Right atrium auricular region (tissue), 2 donors: ENCODE results near the gene CARD19. TPM values are rescaled to one million over a fixed set of nuclear protein-coding genes. Genes with fewer than 3 reads are reported as not detected.

ENCODE experiments used
- DNase-seq: peaks from one replicate; pipeline ENCODE4 v3.0.0-alpha.2; 2019; ENCODE audit warnings: low spot score
- H3K27ac ChIP-seq, 2 donors: fragments of 200-600 bp; sonication (generic); 1 replicate in 1 of 2; 2 replicates in 1 of 2; pipeline ENCODE4 v1.5.1; 2016 to 2019
- H3K27me3 ChIP-seq, 2 donors: fragments of 200-600 bp; sonication (generic); one replicate each; pipeline versions ENCODE4 v1.5.1 to v1.6.0; 2017 to 2019
- H3K36me3 ChIP-seq: fragments of 200-600 bp; sonication (generic); one replicate; pipeline ENCODE4 v1.5.1; 2016
- H3K4me1 ChIP-seq, 2 donors: fragments of 200-600 bp; sonication (generic); one replicate each; pipeline versions ENCODE4 v1.5.1 to v1.6.0; 2017 to 2019
- H3K4me3 ChIP-seq, 2 donors: fragments of 200-600 bp; sonication (generic); 1 replicate in 1 of 2; 2 replicates in 1 of 2; pipeline ENCODE4 v1.5.1; 2017 to 2019; ENCODE audit warnings: mild to moderate bottlenecking in 1 of 2, moderate library complexity in 1 of 2
- H3K9me3 ChIP-seq, 2 donors: fragments of 200-600 bp; sonication (generic); one replicate each; pipeline ENCODE4 v1.5.1; 2019
- total RNA-seq, 2 donors: library from RNA; depleted of rRNA; stranded (reverse); fragments of >200 nt; gene quantifications; one replicate each; pipeline ENCODE4 v1.1.0, GENCODE V29; 2016
- TF ChIP-seq, protein P1 (sequence below), 2 donors: fragments of 200-600 bp; sonication (generic); IDR thresholded peaks; one replicate each; pipeline ENCODE4 v1.5.1; 2019; ENCODE audit warnings: antibody characterized with exemption in 2 of 2

CARD19 gene
- total RNA-seq, 2 donors from 2014 or later = 21.2 to 46.8 TPM

GRCh38 chr9:93058355-93059010, 37.5 kb upstream of the CARD19 start, which contains the start of gene SUSD3:
Gene SUSD3, plus strand, starts transcription at chr9:93058701. Its CDS starts 42 bp downstream, at chr9:93058743.
- H3K27ac ChIP-seq = peak within 1 kb of the TSS in 1 of 2 donors; percentile 34

GRCh38 chr9:93059011-93059714, 36.9 kb upstream of the CARD19 start:
- peak overlapping the region in 1 of 2 donors; percentile 34 for H3K27ac ChIP-seq
- DNase-seq = no peak
- TF ChIP-seq, protein P1, sequence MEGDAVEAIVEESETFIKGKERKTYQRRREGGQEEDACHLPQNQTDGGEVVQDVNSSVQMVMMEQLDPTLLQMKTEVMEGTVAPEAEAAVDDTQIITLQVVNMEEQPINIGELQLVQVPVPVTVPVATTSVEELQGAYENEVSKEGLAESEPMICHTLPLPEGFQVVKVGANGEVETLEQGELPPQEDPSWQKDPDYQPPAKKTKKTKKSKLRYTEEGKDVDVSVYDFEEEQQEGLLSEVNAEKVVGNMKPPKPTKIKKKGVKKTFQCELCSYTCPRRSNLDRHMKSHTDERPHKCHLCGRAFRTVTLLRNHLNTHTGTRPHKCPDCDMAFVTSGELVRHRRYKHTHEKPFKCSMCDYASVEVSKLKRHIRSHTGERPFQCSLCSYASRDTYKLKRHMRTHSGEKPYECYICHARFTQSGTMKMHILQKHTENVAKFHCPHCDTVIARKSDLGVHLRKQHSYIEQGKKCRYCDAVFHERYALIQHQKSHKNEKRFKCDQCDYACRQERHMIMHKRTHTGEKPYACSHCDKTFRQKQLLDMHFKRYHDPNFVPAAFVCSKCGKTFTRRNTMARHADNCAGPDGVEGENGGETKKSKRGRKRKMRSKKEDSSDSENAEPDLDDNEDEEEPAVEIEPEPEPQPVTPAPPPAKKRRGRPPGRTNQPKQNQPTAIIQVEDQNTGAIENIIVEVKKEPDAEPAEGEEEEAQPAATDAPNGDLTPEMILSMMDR (IDR thresholded peaks at IDR 0.05) = no peak

More at GRCh38 chr9:93058355-93059010, 37.5 kb upstream of the CARD19 start, which contains the start of gene SUSD3:
- Histone ChIP-seq H3K9me3 (no peaks in the 10 kb centered on the region), H3K4me3 (peak within 1 kb of the TSS; percentile 26 to 60), H3K36me3 (no peaks in the 10 kb centered on the region), H3K4me1 (peaks cover 0 to 22% of the 10 kb centered on the region in 2 donors), H3K27me3 (no peaks in the 10 kb centered on the region)
- TF ChIP-seq, protein P1 (IDR thresholded peaks at IDR 0.05) = no peak
- no peak for DNase-seq

DNA sequence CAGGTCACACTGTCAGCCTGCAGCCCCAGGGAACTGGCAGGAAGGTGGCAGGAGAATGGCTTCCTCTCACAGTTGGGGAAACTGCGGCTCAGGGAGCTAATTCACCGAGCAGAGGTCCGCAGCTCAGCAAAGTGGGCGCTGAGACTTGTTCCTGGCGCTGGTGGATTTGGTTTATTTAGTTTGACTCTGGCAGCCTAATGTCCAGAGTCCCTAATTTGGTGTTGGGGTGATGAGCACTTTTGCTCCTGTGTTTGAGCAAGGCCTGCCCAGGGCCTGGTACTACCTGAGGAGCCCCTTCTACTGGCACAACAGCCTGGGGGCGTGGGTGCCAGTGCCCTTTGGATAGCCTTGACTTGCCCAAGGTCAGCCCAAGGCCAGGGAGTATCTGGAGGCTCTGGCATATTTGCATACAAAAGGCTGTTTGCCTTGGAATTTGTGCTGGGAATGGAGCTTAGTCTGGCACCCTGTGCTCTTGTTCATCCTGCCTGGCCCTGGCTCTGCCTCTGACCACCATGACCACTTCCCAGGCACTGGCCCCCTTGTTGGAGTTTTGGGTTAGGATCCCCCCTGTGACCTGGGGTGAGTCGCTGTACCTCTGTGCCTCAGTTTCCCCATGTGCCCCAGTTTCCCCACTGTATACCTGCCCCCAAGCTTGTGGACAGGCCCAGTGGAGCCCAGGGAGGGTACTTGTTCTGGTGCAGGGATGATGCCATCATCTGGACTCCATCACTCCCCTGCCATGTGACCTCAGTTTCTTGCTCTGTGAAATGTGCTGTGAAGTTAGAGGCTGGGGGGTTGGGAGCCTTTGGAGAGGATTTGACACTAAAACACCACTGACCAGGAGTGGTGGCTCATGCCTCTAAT, 36.1 kb upstream of the CARD19 start:
- no peak for DNase-seq
- Histone ChIP-seq H3K27me3 (no peaks in the 10 kb centered on the region), H3K9me3 (no peaks in the 10 kb centered on the region), H3K27ac (no peak overlapping the region), H3K4me3 (peak overlapping the region in 1 of 2 donors; percentile 60), H3K36me3 (no peaks in the 10 kb centered on the region), H3K4me1 (peaks cover 0 to 22% of the 10 kb centered on the region in 2 donors)
- TF ChIP-seq, protein P1 (IDR thresholded peaks at IDR 0.05) = no peak

More at GRCh38 chr9:93059011-93059714, 36.9 kb upstream of the CARD19 start:
- Histone ChIP-seq H3K9me3 (no peaks in the 10 kb centered on the region), H3K27me3 (no peaks in the 10 kb centered on the region), H3K4me1 (peaks cover 0 to 22% of the 10 kb centered on the region in 2 donors), H3K4me3 (peak overlapping the region; percentile 26 to 60), H3K36me3 (no peaks in the 10 kb centered on the region)

DNA sequence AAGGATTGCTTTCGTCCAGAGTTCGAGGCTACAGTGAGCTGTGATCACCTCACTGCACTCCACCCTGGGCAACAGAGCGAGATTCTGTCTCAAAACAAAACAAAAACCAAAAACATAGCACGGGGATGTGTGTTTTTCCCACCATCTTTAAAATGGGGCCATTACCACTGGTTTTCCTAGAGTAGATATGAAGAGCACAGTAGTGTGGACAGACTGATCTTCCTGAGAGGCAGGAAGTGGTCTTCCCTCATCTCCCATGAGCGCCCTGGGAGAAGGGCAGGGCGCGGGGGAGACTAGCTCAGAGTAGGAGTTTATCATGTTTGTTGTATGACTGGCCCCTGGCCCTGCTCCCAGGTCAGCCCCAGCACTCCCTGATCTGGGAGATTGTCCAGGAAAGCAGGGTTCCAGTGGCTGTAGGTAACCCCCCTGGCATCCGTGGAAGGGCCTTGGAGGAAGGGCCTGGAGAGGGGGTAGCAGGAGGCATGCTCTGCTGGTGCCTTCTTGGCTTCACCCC, 35.2 kb upstream of the CARD19 start:
- no peaks in the 10 kb centered on the region for H3K9me3 ChIP-seq
- no peaks in the 10 kb centered on the region for H3K27me3 ChIP-seq
- H3K36me3 ChIP-seq = no peaks in the 10 kb centered on the region
- H3K27ac ChIP-seq = no peak overlapping the region
- no peak for DNase-seq
- H3K4me1 ChIP-seq = peaks cover 0 to 22% of the 10 kb centered on the region in 2 donors
- TF ChIP-seq, protein P1 (IDR thresholded peaks at IDR 0.05) = no peak
- H3K4me3 ChIP-seq = no peak overlapping the region

DNA sequence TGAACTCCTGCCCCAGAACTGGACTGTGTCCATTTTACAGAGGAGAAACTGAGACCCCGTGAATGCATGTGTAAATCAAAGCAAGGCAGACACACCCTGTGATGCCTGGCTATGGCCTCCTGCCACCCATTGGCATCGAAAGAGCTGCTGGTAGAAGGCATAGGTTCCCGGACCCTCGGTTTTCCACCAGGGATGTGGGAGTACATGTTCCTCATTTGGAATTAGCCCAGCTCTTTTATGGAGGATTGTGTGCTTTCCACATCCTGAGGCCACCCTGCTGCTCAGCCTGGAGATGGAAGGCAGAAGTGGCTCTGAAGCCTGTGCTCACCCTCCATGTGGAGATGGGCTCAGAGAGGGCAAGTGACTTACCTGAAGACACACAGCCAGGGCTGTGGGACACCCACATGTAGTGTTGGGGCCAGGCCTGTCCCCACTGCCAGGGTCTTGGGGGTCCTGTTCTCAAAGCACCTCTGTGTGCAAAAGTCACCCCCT, 34.7 kb upstream of the CARD19 start:
- H3K36me3 ChIP-seq = no peaks in the 10 kb centered on the region
- no peaks in the 10 kb centered on the region for H3K27me3 ChIP-seq
- H3K9me3 ChIP-seq = no peaks in the 10 kb centered on the region
- no peak for DNase-seq
- no peak overlapping the region for H3K27ac ChIP-seq
- TF ChIP-seq, protein P1 (IDR thresholded peaks at IDR 0.05) = no peak
- H3K4me1 ChIP-seq = peaks cover 0 to 22% of the 10 kb centered on the region in 2 donors
- no peak overlapping the region for H3K4me3 ChIP-seq
